Ovary (tissue), 3 donors: ENCODE data around the gene LAMA2.

Source experiments
- EP300 ChIP-seq: sonication (generic); formaldehyde crosslinking; IDR thresholded peaks from one replicate; pipeline ENCODE4 v1.6.1; 2017; ENCODE audit warnings: antibody characterized with exemption
- POLR2A ChIP-seq: fragments of 450-650 bp; IDR thresholded peaks from one replicate; pipeline ENCODE4 v1.6.1; 2017; ENCODE audit warnings: antibody characterized with exemption, mild to moderate bottlenecking, moderate library complexity
- TF ChIP-seq, protein P1 (sequence below), 3 donors: fragments of 450-650 bp in 2 of 3; fragments of 200-600 bp in 1 of 3; IDR thresholded peaks; one replicate each; pipeline versions ENCODE4 v1.5.1 to v1.8.0; 2016 to 2022; ENCODE audit warnings: antibody characterized with exemption in 3 of 3, mild to moderate bottlenecking in 1 of 3
- donor health status: DM: no; HTN: no; CAD: no.

DNA sequence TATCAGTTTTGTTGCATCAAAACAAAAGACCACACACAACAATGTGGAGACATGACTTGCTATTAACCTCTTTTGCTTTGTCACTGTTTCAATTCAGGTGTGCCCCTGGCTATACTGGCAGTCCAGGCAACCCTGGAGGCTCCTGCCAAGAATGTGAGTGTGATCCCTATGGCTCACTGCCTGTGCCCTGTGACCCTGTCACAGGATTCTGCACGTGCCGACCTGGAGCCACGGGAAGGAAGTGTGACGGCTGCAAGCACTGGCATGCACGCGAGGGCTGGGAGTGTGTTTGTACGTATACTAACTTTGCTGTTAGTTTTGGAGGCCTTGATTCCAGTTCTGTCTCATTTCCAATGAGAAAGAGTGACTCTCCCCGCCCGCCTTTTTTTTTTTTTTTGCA is 470.1 kb downstream of the LAMA2 start:
- TF ChIP-seq, protein P1, sequence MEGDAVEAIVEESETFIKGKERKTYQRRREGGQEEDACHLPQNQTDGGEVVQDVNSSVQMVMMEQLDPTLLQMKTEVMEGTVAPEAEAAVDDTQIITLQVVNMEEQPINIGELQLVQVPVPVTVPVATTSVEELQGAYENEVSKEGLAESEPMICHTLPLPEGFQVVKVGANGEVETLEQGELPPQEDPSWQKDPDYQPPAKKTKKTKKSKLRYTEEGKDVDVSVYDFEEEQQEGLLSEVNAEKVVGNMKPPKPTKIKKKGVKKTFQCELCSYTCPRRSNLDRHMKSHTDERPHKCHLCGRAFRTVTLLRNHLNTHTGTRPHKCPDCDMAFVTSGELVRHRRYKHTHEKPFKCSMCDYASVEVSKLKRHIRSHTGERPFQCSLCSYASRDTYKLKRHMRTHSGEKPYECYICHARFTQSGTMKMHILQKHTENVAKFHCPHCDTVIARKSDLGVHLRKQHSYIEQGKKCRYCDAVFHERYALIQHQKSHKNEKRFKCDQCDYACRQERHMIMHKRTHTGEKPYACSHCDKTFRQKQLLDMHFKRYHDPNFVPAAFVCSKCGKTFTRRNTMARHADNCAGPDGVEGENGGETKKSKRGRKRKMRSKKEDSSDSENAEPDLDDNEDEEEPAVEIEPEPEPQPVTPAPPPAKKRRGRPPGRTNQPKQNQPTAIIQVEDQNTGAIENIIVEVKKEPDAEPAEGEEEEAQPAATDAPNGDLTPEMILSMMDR (IDR thresholded peaks at IDR 0.05), result no peak
- no peak for TF ChIP-seq POLR2A
- no peak for TF ChIP-seq EP300
